ENCODE results near the gene ATP5F1E. TPM values are rescaled to one million over a fixed set of nuclear protein-coding genes. Genes with fewer than 3 reads are reported as not detected.

The ATP5F1E gene
- total RNA-seq, 1 experiment from 2014 or later: 52.7 TPM

GRCh38 chr20:58988565-58988882 is 43.6 kb downstream of the ATP5F1E start:
- Histone ChIP-seq H3K4me1 (ENCODE audit: insufficient read depth, low read length) (no peaks in the 10 kb centered on the region; the same call in 1 of the 2 replicates), H3K9ac (ENCODE audit: extremely low read depth, insufficient read length, low read length) (no peak overlapping the region), H2BK120ac (ENCODE audit: low read depth, low read length, poor library complexity, severe bottlenecking) (no peak overlapping the region), H3K18ac (ENCODE audit: insufficient read length, low read depth, low read length) (no peak overlapping the region), H3K4me2 (ENCODE audit: insufficient read depth, insufficient read length, low read length) (no peak overlapping the region), H4K91ac (ENCODE audit: insufficient read length, low read depth, low read length) (no peak overlapping the region), H4K8ac (replicated peaks; ENCODE audit: insufficient read length, low read depth, low read length) (no peak overlapping the region), H4K5ac (ENCODE audit: insufficient read length, low read depth, low read length) (no peak overlapping the region), H3K56ac (ENCODE audit: insufficient read length, low read depth, low read length) (no peak overlapping the region), H2AFZ (ENCODE audit: low read length) (no peak overlapping the region), H3K27me3 (ENCODE audit: insufficient read depth, low read length) (no peaks in the 10 kb centered on the region), H3K23ac (ENCODE audit: insufficient read length, low read depth, low read length) (no peak overlapping the region), H3K79me2 (ENCODE audit: insufficient read depth, low read length) (no peaks in the 10 kb centered on the region), H3K23me2 (ENCODE audit: insufficient read length, low read depth, low read length, poor library complexity, severe bottlenecking) (no peaks in the 10 kb centered on the region), H2BK12ac (ENCODE audit: insufficient read length, low read depth, low read length) (no peak overlapping the region), H2AK5ac (ENCODE audit: insufficient read length, low read length) (no peak overlapping the region), H3K79me1 (ENCODE audit: insufficient read depth, low read depth, low read length, poor library complexity, severe bottlenecking) (peaks cover 4% of the 10 kb centered on the region), H3K4ac (ENCODE audit: low read depth, low read length) (no peak overlapping the region), H2BK20ac (ENCODE audit: low read depth, low read length, poor library complexity, severe bottlenecking) (no peak overlapping the region), H3K27ac (ENCODE audit: insufficient read length, low read depth, low read length) (no peak overlapping the region), H3K9me3 (ENCODE audit: control insufficient read depth, low read depth, low read length) (no peaks in the 10 kb centered on the region), H4K20me1 (ENCODE audit: control insufficient read depth, insufficient read depth, insufficient read length) (no peaks in the 10 kb centered on the region), H2BK5ac (ENCODE audit: insufficient read length, low read length) (no peak overlapping the region), H2BK15ac (ENCODE audit: low read depth, low read length) (no peak overlapping the region), H3K14ac (ENCODE audit: insufficient read depth, low read length) (no peak overlapping the region), H3T11ph (ENCODE audit: low read length) (no peak overlapping the region)
- no peak overlapping the region for H3K27ac Mint-ChIP-seq
- no CpG with 5 or more reads among the region's 6 CpGs for WGBS (ENCODE audit: extremely low coverage, insufficient read length, low lambda C conversion rate)
- H3K36me3 Mint-ChIP-seq (ENCODE audit: insufficient read depth in 1 of 3, low read depth in 3 of 3): peaks cover 39 to 78% (median 72%) of the 10 kb centered on the region in 3 experiments
- no peak for TF ChIP-seq CTCF (conservative IDR thresholded peaks at IDR 0.05)
- H3K9me3 Mint-ChIP-seq: no peaks in the 10 kb centered on the region
- H3K27me3 Mint-ChIP-seq (ENCODE audit: low read depth): no peaks in the 10 kb centered on the region
- no peak overlapping the region for H3K4me3 Mint-ChIP-seq
- peaks cover 10 to 11% of the 10 kb centered on the region in 2 experiments for H3K4me1 Mint-ChIP-seq
- DNase-seq: no peak
